Right lobe of liver (tissue), 6 donors: Measurements from ENCODE around the gene FABP3. TPM values are rescaled to one million over a fixed set of nuclear protein-coding genes. Genes with fewer than 3 reads are reported as not detected.

Experiments
- ATAC-seq, 4 donors: fragments of 200-7000 bp; cut with Tn5 transposase; one replicate each; pipeline ENCODE4 v1.9.1; 2020; ENCODE audit warnings: mild to moderate bottlenecking in 4 of 4, moderate library complexity in 4 of 4
- DNase-seq, 3 donors: peaks; one replicate each; pipeline ENCODE4 v3.0.0-alpha.2; 2020
- H3K27ac ChIP-seq, 3 donors: fragments of 200-600 bp; one replicate each; pipeline ENCODE4 v1.8.0; 2022
- H3K27me3 ChIP-seq, 2 donors: fragments of 200-600 bp; one replicate each; pipeline ENCODE4 v1.8.0; 2022
- H3K36me3 ChIP-seq, 4 donors: fragments of 200-600 bp; sonication (generic) in 1 of 4; one replicate each; pipeline versions ENCODE4 v1.5.1 to v1.8.0; 2017 to 2022; ENCODE audit warnings: control low read depth in 1 of 4
- H3K4me1 ChIP-seq, 4 donors: fragments of 200-600 bp; sonication (generic) in 1 of 4; one replicate each; pipeline versions ENCODE4 v1.5.1 to v1.8.0; 2017 to 2022; ENCODE audit warnings: control low read depth in 1 of 4
- H3K4me3 ChIP-seq, 3 donors: fragments of 200-600 bp; one replicate each; pipeline ENCODE4 v1.8.0; 2022
- H3K9me3 ChIP-seq, 4 donors: fragments of 200-600 bp; sonication (generic) in 1 of 4; one replicate each; pipeline versions ENCODE4 v1.5.1 to v1.8.0; 2017 to 2022; ENCODE audit warnings: control low read depth in 1 of 4
- CTCF ChIP-seq, 4 donors: fragments of 200-600 bp in 3 of 4; fragments of 450-650 bp in 1 of 4; IDR thresholded peaks; one replicate each; pipeline versions ENCODE4 v1.5.1 to v1.8.0; 2016 to 2022; ENCODE audit warnings: antibody characterized with exemption in 4 of 4, mild to moderate bottlenecking in 2 of 4
- POLR2A ChIP-seq: fragments of 450-650 bp; IDR thresholded peaks from one replicate; pipeline ENCODE4 v1.6.1; 2017; ENCODE audit warnings: antibody characterized with exemption, mild to moderate bottlenecking
- whole genome bisulfite sequencing: methylation state at CpG from one replicate; pipeline ENCODE4 v1.1.6; 2018; ENCODE audit warnings: low coverage, low lambda C conversion rate; ENCODE audit not compliant: insufficient coverage; ENCODE audit errors: missing lambda C conversion rate; 5-methylcytosine and 5-hydroxymethylcytosine counted together
- intact Hi-C, 2 donors: fragments of 100-400 bp; cut with DNase I; formaldehyde crosslinking; loops; one replicate each; pipeline versions ENCODE4 v1.11.2 to v1.14.1; 2022
- total RNA-seq, 6 experiments: library from RNA; depleted of rRNA in 2 of 6; stranded (reverse); fragments of >200 nt in 2 of 6; fragmentation: NEBNext Ultra II Directional in 3 of 6; extraction: Animal tissue kit (Norgen Biotek cat#: 25700) in 3 of 6; gene quantifications; one replicate each; pipeline versions ENCODE4 v1.1.0 to v1.2.4, GENCODE V29; 2016 to 2023
- donor health status: DM: no; HTN: yes; CAD: no.
- donor health status: DM: no; HTN: no; CAD: no.
- donor health status: DM: no; HTN: no; CAD: no.
- donor health status: DM: no; HTN: yes; CAD: no.
- donor health status: DM: no; HTN: yes; CAD: no.

FABP3 gene
- total RNA-seq, 6 experiments from 2014 or later = 1.3 to 8.3 (median 4.6) TPM

- WGBS = no CpG with 5 or more reads among the region's 4 CpGs
- Histone ChIP-seq H3K27me3 (no peaks in the 10 kb centered on the region), H3K27ac (no peak overlapping the region), H3K36me3 (no peaks in the 10 kb centered on the region), H3K4me1 (peaks cover 0 to 3% (median under 1%) of the 10 kb centered on the region in 4 donors), H3K4me3 (no peak overlapping the region), H3K9me3 (no peaks in the 10 kb centered on the region)
- DNase-seq = no peak
- intact Hi-C loops = loop anchor here (10.0 kb wide), 1 partner anchor 147 kb away; no protein-coding TSS in a partner anchor
- no peak for ATAC-seq
- TF ChIP-seq CTCF (IDR thresholded peaks at IDR 0.05) (no peak), POLR2A (no peak)
These were observed 24.7 kb upstream of the FABP3 start for GRCh38 chr1:31397360-31398095.

DNA sequence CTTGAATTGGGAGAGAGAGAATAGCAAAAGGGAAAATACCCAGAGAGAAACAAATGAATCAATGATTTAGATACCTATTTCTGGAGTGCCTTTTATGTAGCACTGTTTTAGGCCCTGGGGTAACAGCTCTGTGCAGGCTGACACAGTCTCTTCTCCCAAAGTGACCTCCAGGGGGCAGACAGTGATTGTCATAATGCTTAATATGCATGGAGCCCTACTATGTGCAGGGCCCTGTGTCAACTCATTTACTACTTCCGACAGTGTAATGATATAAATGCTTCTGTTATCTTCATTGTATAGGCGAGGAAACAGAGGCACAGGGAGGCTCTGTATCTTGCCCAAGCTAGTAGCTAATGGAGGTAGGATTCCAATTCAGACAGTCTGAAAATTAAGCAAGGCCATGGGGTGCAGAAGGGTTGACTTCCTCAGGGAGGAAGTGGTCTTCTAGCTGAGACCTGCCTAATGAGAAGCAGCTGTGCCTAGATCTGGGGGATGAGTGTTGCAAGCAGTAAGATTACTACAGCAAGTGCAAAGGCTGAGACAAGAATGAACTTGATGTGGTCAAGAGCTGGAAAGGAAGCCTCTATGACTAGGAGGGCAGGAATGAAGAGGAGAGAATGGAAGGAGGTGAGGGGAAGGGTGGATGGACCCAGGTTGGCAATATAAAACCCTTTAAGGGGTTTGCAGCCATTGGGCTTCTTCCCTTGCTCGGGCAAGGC lies 23.9 kb upstream of the FABP3 start:
- Histone ChIP-seq H3K4me3 (no peak overlapping the region), H3K27ac (no peak overlapping the region), H3K4me1 (peaks cover 0 to 3% (median under 1%) of the 10 kb centered on the region in 4 donors), H3K27me3 (no peaks in the 10 kb centered on the region), H3K36me3 (no peaks in the 10 kb centered on the region), H3K9me3 (no peaks in the 10 kb centered on the region)
- ATAC-seq (no peak), DNase-seq (no peak)
- 89% methylated on average over 2 of the region's 3 CpGs for WGBS
- peak; percentile 29 to 37 (median 31) for TF ChIP-seq CTCF (IDR thresholded peaks at IDR 0.05)
- TF ChIP-seq POLR2A = no peak
- intact Hi-C loops = loop anchor here (10.0 kb wide), 1 partner anchor 148 kb away; no protein-coding TSS in a partner anchor

- DNase-seq (peak; percentile 86 to 89 (median 87)), ATAC-seq (peak; percentile 98 to 99 (median 99))
- peak overlapping the region; percentile 28 to 42 (median 29) for H3K4me3 ChIP-seq
- WGBS = 2% methylated on average over 17 of the region's 36 CpGs
- no peak for TF ChIP-seq POLR2A
- TF ChIP-seq CTCF (IDR thresholded peaks at IDR 0.05) = peak; percentile 83 to 93 (median 88)
- H3K36me3 ChIP-seq = no peaks in the 10 kb centered on the region
- H3K4me1 ChIP-seq = peaks cover 0 to 3% (median under 1%) of the 10 kb centered on the region in 4 donors
- no peaks in the 10 kb centered on the region for H3K27me3 ChIP-seq
- intact Hi-C loops = loop anchor here (5.0 to 10.0 kb wide), 2 partner anchors 33 to 150 kb away; no protein-coding TSS in a partner anchor
- H3K9me3 ChIP-seq = no peaks in the 10 kb centered on the region
- H3K27ac ChIP-seq = no peak overlapping the region
These were observed 21.8 kb upstream of the FABP3 start for GRCh38 chr1:31394584-31395193.

DNA sequence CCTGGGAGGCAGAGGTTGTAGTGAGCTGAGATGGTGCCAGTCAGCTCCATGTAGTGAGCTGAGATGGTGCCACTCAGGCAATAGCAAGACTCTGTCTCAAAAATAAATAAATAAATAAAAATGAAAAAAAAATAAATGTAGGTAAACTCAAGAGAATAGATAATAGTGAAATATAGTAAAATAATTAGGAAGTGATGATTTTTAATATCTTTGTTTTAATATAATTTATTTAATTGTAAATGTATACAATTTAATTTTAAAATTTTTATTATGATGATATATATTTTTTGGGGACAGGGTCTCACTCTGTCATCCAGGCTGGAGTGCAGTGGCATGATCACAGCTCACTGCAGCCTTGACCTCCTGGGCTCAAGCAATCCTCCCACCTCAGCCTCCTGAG lies 20.6 kb upstream of the FABP3 start:
- Histone ChIP-seq H3K4me3 (no peak overlapping the region), H3K9me3 (no peaks in the 10 kb centered on the region), H3K36me3 (no peaks in the 10 kb centered on the region), H3K27ac (no peak overlapping the region), H3K27me3 (no peaks in the 10 kb centered on the region), H3K4me1 (peaks cover 0 to 3% (median under 1%) of the 10 kb centered on the region in 4 donors)
- intact Hi-C loops = loop anchor here (5.0 to 10.0 kb wide), 2 partner anchors 34 to 151 kb away; no protein-coding TSS in a partner anchor
- ATAC-seq = no peak
- DNase-seq = no peak
- TF ChIP-seq POLR2A (no peak), CTCF (IDR thresholded peaks at IDR 0.05) (no peak)
